ENCODE measurements around the gene OXCT1.

- TF ChIP-seq RBM34 (IDR thresholded peaks at IDR 0.05; ENCODE audit: borderline replicate concordance, insufficient read depth, low read length) (no peak), BHLHE40 (IDR thresholded peaks at IDR 0.05; ENCODE audit: low read length) (peak; percentile 99), XRCC3 (IDR thresholded peaks at IDR 0.05) (no peak), BRD9 (IDR thresholded peaks at IDR 0.05; ENCODE audit: low read depth, partially characterized antibody) (peak; percentile 84), CREB1 (IDR thresholded peaks at IDR 0.05) (peak; percentile 91), CREB1 (CRISPR knock-in tag; IDR thresholded peaks at IDR 0.05) (peak; percentile 90), SRSF7 (optimal IDR thresholded peaks at IDR 0.05; ENCODE audit: low read depth, low read length) (no peak), CTCF (IDR thresholded peaks at IDR 0.05 in 2 of 3, conservative IDR thresholded peaks at IDR 0.05 in 1 of 3; ENCODE audit: insufficient read depth in 2 of 3, low read depth in 1 of 3, low read length in 3 of 3) (no peak)
Measured at GRCh38 chr5:41903892-41904799, 33.9 kb upstream of the OXCT1 start, which contains the start of gene RIMOC1.

Measured in K562 (cell line).